Liver (tissue), 9 donors: ENCODE results near the gene ARRDC1. TPM values are rescaled to one million over a fixed set of nuclear protein-coding genes. Genes with fewer than 3 reads are reported as not detected.
"Not testable (repeated sequence)": the region's sequence is repeated elsewhere in the genome, so short reads cannot be mapped to it uniquely, and the experiment has no call there.

Experiments used
- DNase-seq: peaks from one replicate; pipeline ENCODE4 v3.0.0-alpha.2; 2017; ENCODE audit warnings: low spot score
- H3K27ac ChIP-seq, 2 donors: one replicate each; pipeline ENCODE4 v1.7.0; 2013; ENCODE audit warnings: inconsistent platforms in 2 of 2, low read length in 2 of 2, control low read depth in 1 of 2, low read depth in 1 of 2, mild to moderate bottlenecking in 1 of 2
- H3K27me3 ChIP-seq, 4 donors: one replicate each; pipeline versions ENCODE4 v1.6.1 to v1.7.0; 2013; ENCODE audit warnings: low read length in 3 of 4, inconsistent platforms in 1 of 4, mild to moderate bottlenecking in 1 of 4, moderate library complexity in 1 of 4; ENCODE audit not compliant: control insufficient read depth in 4 of 4, insufficient read depth in 4 of 4
- H3K36me3 ChIP-seq, 4 donors: one replicate each; pipeline versions ENCODE4 v1.6.1 to v1.7.0; 2013; ENCODE audit warnings: low read length in 3 of 4, mild to moderate bottlenecking in 3 of 4, low read depth in 1 of 4, moderate library complexity in 1 of 4; ENCODE audit not compliant: control insufficient read depth in 4 of 4, insufficient read depth in 3 of 4
- H3K4me1 ChIP-seq, 4 donors: one replicate each; pipeline versions ENCODE4 v1.6.1 to v1.7.0; 2013; ENCODE audit warnings: low read length in 3 of 4, mild to moderate bottlenecking in 3 of 4, moderate library complexity in 1 of 4; ENCODE audit not compliant: control insufficient read depth in 4 of 4, insufficient read depth in 4 of 4
- H3K4me3 ChIP-seq, 3 donors: one replicate each; pipeline versions ENCODE4 v1.6.1 to v1.7.0; 2013; ENCODE audit warnings: low read length in 3 of 3, control low read depth in 1 of 3, low read depth in 1 of 3, mild to moderate bottlenecking in 1 of 3
- H3K9ac ChIP-seq, 2 donors: one replicate each; pipeline ENCODE4 v1.7.0; 2013; ENCODE audit warnings: low read length in 2 of 2, mild to moderate bottlenecking in 2 of 2, moderate library complexity in 2 of 2, control low read depth in 1 of 2, low read depth in 1 of 2
- H3K9me3 ChIP-seq, 4 donors: one replicate each; pipeline versions ENCODE4 v1.6.1 to v1.7.0; 2013; ENCODE audit warnings: low read length in 3 of 4; ENCODE audit not compliant: control insufficient read depth in 4 of 4
- CTCF ChIP-seq: fragments of 150-350 bp; IDR thresholded peaks from 2 replicates; pipeline ENCODE4 v1.5.1; 2017; ENCODE audit warnings: improper control_type of control experiment, low read depth, low read length; ENCODE audit not compliant: missing input control
- EGR1 ChIP-seq, 2 donors: IDR thresholded peaks; 2 replicates each; pipeline ENCODE4 v1.6.1; 2016 to 2018; ENCODE audit warnings: antibody characterized with exemption in 2 of 2, low read depth in 2 of 2
- FOXA1 ChIP-seq: IDR thresholded peaks from 2 replicates; pipeline ENCODE4 v1.6.1; 2016; ENCODE audit warnings: antibody characterized with exemption
- FOXA2 ChIP-seq: IDR thresholded peaks from 2 replicates; pipeline ENCODE4 v1.6.1; 2016; ENCODE audit warnings: antibody characterized with exemption
- GABPA ChIP-seq, 2 donors: IDR thresholded peaks in 1 of 2; conservative IDR thresholded peaks in 1 of 2; 2 replicates each; pipeline ENCODE4 v1.6.1; 2016; ENCODE audit warnings: antibody characterized with exemption in 2 of 2, mild to moderate bottlenecking in 1 of 2, moderate library complexity in 1 of 2
- HNF4A ChIP-seq, 2 donors: conservative IDR thresholded peaks; 2 replicates each; pipeline ENCODE4 v1.6.1; 2016; ENCODE audit warnings: antibody characterized with exemption in 2 of 2, mild to moderate bottlenecking in 2 of 2
- HNF4G ChIP-seq: IDR thresholded peaks from 2 replicates; pipeline ENCODE4 v1.6.1; 2016; ENCODE audit warnings: antibody characterized with exemption
- JUND ChIP-seq, 2 donors: IDR thresholded peaks; 2 replicates each; pipeline ENCODE4 v1.6.1; 2016; ENCODE audit warnings: antibody characterized with exemption in 2 of 2
- MAX ChIP-seq: IDR thresholded peaks from 2 replicates; pipeline ENCODE4 v1.6.1; 2016; ENCODE audit warnings: antibody characterized with exemption
- NR2F2 ChIP-seq: IDR thresholded peaks from 2 replicates; pipeline ENCODE4 v1.6.1; 2016; ENCODE audit warnings: antibody characterized with exemption
- RAD21 ChIP-seq, 2 donors: IDR thresholded peaks; 2 replicates each; pipeline ENCODE4 v1.6.1; 2016; ENCODE audit warnings: antibody characterized with exemption in 2 of 2, mild to moderate bottlenecking in 2 of 2
- RXRA ChIP-seq, 2 donors: IDR thresholded peaks; 2 replicates each; pipeline ENCODE4 v1.6.1; 2017 to 2018; ENCODE audit warnings: antibody characterized with exemption in 2 of 2, mild to moderate bottlenecking in 1 of 2
- SP1 ChIP-seq: IDR thresholded peaks from 2 replicates; pipeline ENCODE4 v1.6.1; 2018; ENCODE audit warnings: antibody characterized with exemption, mild to moderate bottlenecking
- TAF1 ChIP-seq: conservative IDR thresholded peaks from 2 replicates; pipeline ENCODE4 v1.6.1; 2016; ENCODE audit warnings: antibody characterized with exemption, mild to moderate bottlenecking
- YY1 ChIP-seq: IDR thresholded peaks from 2 replicates; pipeline ENCODE4 v1.6.1; 2016; ENCODE audit warnings: antibody characterized with exemption, mild to moderate bottlenecking
- ZBTB33 ChIP-seq: IDR thresholded peaks from 2 replicates; pipeline ENCODE4 v1.6.1; 2016; ENCODE audit warnings: antibody characterized with exemption
- WGBS: extraction: QIAGEN DNeasy Blood & Tissue Kit; methylation state at CpG from one replicate; pipeline ENCODE4 v1.1.7; 2013; 5-methylcytosine and 5-hydroxymethylcytosine counted together
- polyA plus RNA-seq, 2 donors: library from polyadenylated mRNA; stranded (reverse) in 1 of 2; unstranded in 1 of 2; fragments of 200-250 nt in 1 of 2; fragments of >200 nt in 1 of 2; fragmentation: Nextera tagmentation in 1 of 2; extraction: Ambion mirVana in 1 of 2; gene quantifications; one replicate each; pipeline versions ENCODE4 v1.2.1 to v1.2.3, GENCODE V29; 2013 to 2015
- total RNA-seq, 2 donors: library from RNA; depleted of rRNA; stranded (reverse); fragments of >200 nt; gene quantifications; one replicate each; pipeline ENCODE4 v1.2.3, GENCODE V29; 2014
- donor health status: healthy.
- donor health status: healthy.
- donor health status: healthy.
- donor health status: healthy.
- donor health status: healthy.

ARRDC1 gene
- total and polyA plus RNA-seq, 4 donors = 9.8 to 31.6 (median 23.4) TPM

GRCh38 chr9:137564817-137565411 lies 40.6 kb upstream of the ARRDC1 start:
- no peaks in the 10 kb centered on the region for H3K9me3 ChIP-seq
- DNase-seq = no peak
- H3K9ac ChIP-seq = no peak overlapping the region
- no peak overlapping the region for H3K4me3 ChIP-seq
- no peak overlapping the region for H3K27ac ChIP-seq
- H3K27me3 ChIP-seq = no peaks in the 10 kb centered on the region
- peaks cover 6 to 16% (median 10%) of the 10 kb centered on the region in 4 donors for H3K36me3 ChIP-seq
- WGBS = 92% methylated on average over 17 of the region's 18 CpGs
- no peak for TF ChIP-seq RXRA (IDR thresholded peaks at IDR 0.05)
- no peak for TF ChIP-seq RAD21 (IDR thresholded peaks at IDR 0.05)
- TF ChIP-seq JUND (IDR thresholded peaks at IDR 0.05) = no peak
- TF ChIP-seq EGR1 (IDR thresholded peaks at IDR 0.05; ENCODE audit: low read depth in 2 of 2) = no peak
- TF ChIP-seq NR2F2 = no peak
- TF ChIP-seq MAX = no peak
- no peak for TF ChIP-seq TAF1
- TF ChIP-seq CTCF = no peak
- no peak for TF ChIP-seq GABPA (IDR thresholded peaks at IDR 0.05 in 1 of 2, conservative IDR thresholded peaks at IDR 0.05 in 1 of 2)
- TF ChIP-seq HNF4G = no peak
- no peak for TF ChIP-seq SP1
- peaks cover 3 to 9% (median 5%) of the 10 kb centered on the region in 4 donors for H3K4me1 ChIP-seq

- not testable (repeated sequence) for H3K4me3 ChIP-seq, H3K9ac ChIP-seq, DNase-seq, H3K27ac ChIP-seq, H3K4me1 ChIP-seq, H3K9me3 ChIP-seq, H3K27me3 ChIP-seq
- WGBS = 90% methylated on average over 5 of the region's 5 CpGs
- peaks cover 12 to 27% (median 15%) of the 10 kb centered on the region in 4 donors for H3K36me3 ChIP-seq
Observed at GRCh38 chr9:137568445-137568844, 37.0 kb upstream of the ARRDC1 start.

GRCh38 chr9:137569609-137570203 lies 35.8 kb upstream of the ARRDC1 start:
- DNase-seq = no peak
- TF ChIP-seq RXRA (IDR thresholded peaks at IDR 0.05) = no peak
- TF ChIP-seq FOXA2 = no peak
- no peak for TF ChIP-seq TAF1
- no peak for TF ChIP-seq RAD21 (IDR thresholded peaks at IDR 0.05)
- TF ChIP-seq JUND (IDR thresholded peaks at IDR 0.05) = no peak
- no peak for TF ChIP-seq YY1
- TF ChIP-seq SP1 = no peak
- no peak for TF ChIP-seq ZBTB33
- TF ChIP-seq HNF4A (conservative IDR thresholded peaks at IDR 0.05) = no peak
- no peak for TF ChIP-seq FOXA1
- TF ChIP-seq MAX = no peak
- no peak for TF ChIP-seq EGR1 (IDR thresholded peaks at IDR 0.05; ENCODE audit: low read depth in 2 of 2)
- TF ChIP-seq CTCF = no peak
- no peak for TF ChIP-seq GABPA (IDR thresholded peaks at IDR 0.05 in 1 of 2, conservative IDR thresholded peaks at IDR 0.05 in 1 of 2)

More at GRCh38 chr9:137569609-137570203, 35.8 kb upstream of the ARRDC1 start:
- no peaks in the 10 kb centered on the region for H3K27me3 ChIP-seq
- peaks cover 7 to 23% (median 10%) of the 10 kb centered on the region in 4 donors for H3K36me3 ChIP-seq
- H3K9ac ChIP-seq = no peak overlapping the region
- H3K4me1 ChIP-seq = no peaks in the 10 kb centered on the region
- 94% methylated on average over 5 of the region's 5 CpGs for WGBS
- no peak overlapping the region for H3K4me3 ChIP-seq
- H3K27ac ChIP-seq = no peak overlapping the region
- no peaks in the 10 kb centered on the region for H3K9me3 ChIP-seq
